ENCODE data around the gene SGO2.
"Not testable (repeated sequence)": the region's sequence is repeated elsewhere in the genome, so short reads cannot be mapped to it uniquely, and the experiment has no call there.

Gene SGO2

DNA sequence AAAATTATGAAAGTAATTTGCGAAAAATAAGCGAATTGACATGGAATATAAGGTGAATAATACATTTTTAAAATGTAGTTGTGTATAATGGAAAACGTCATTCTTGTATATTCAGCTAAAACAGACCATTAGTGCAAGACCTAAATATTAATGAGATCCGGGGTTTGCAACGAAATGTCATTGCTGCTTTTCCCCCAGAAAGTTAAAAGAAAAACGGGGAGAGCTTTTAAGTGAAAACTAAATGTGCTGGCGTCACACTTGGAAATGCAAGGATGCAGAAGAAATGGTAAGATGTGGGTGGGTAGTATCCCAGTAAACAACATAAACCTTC, 491 bp upstream of the SGO2 start:
- no peak for DNase-seq

GRCh38 chr2:200528228-200528627, 2.2 kb downstream of the SGO2 start:
- DNase-seq = no peak

GRCh38 chr2:200533754-200534153, 7.7 kb downstream of the SGO2 start:
- DNase-seq = no peak

DNA sequence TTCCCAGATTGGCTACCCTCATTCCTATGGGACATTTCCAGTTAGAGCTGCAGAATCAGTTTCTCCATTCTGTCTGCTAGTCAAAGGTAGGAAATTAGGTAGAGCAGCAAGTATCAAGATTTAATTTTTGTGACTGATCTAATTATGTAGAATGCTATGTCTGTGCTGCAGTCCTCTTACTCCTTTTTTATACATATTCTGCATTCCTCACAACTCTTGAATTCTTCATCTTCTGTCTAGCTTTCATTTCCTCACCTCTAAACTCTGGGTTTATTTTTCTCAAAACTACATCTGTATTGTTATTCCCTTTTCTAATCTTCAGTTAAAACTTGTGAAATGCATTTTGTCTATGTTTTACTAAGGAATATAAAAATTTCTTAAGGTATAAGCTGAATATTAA, 8.6 kb downstream of the SGO2 start:
- DNase-seq = no peak

- DNase-seq = no peak
Observed at GRCh38 chr2:200538139-200538538, 12.1 kb downstream of the SGO2 start.

GRCh38 chr2:200540793-200541192, 14.8 kb downstream of the SGO2 start:
- no peak for DNase-seq

GRCh38 chr2:200566596-200566995, 40.6 kb downstream of the SGO2 start:
- DNase-seq = not testable (repeated sequence)

GRCh38 chr2:200567932-200568331, 41.9 kb downstream of the SGO2 start:
- DNase-seq = no peak

DNA sequence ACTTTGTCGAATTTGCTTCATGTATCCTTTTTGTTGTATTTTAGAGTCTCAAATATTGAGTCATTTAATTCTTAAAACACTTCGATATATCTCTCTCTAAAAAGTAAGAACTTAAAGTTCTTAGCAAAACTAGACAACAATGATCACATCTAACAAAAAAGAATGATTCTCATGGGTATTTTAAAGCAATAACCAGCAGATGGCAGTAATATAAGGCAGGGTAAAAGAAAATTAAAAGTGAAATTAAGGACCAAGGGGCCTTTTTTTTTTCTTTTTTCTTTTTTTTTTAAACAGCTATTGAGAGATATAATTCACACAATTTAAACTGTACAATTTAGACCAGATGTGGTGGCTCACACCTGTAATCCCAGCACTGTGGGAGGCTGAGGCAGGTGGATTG, 50.0 kb downstream of the SGO2 start:
- peak; percentile 58 for DNase-seq

DNA sequence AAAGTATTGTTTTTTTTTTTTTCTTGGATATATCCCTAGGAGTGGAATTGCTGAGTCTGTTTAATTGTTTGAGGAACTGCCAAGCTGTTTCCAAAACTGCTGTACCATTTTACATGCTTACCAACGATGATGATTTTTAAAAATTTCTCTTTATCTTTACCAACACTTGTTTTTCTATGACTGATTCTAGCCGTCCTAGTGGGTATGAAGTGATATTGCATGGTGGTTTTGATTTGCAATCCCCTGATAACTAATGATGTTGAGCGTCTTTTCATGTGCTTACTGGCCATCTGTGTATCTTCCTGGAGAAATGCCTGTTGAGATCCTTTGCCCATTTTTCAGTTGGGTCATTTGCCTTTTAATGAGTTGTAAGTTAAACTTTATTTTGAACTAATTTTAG, 51.0 kb downstream of the SGO2 start:
- DNase-seq = peak; percentile 52

- peak; percentile 58 for DNase-seq
Observed at GRCh38 chr2:200578778-200579177, 52.8 kb downstream of the SGO2 start.

GRCh38 chr2:200584639-200585038, 58.6 kb downstream of the SGO2 start:
- no peak for DNase-seq

GRCh38 chr2:200585340-200585729, 59.3 kb downstream of the SGO2 start:
- DNase-seq = no peak

- peak; percentile 63 for DNase-seq
Observed at GRCh38 chr2:200585730-200586643, 60.0 kb downstream of the SGO2 start, which contains the start of gene AOX1. Gene AOX1, plus strand, starts transcription at chr2:200586014. Its CDS starts 95 bp downstream, at chr2:200586109.

DNA sequence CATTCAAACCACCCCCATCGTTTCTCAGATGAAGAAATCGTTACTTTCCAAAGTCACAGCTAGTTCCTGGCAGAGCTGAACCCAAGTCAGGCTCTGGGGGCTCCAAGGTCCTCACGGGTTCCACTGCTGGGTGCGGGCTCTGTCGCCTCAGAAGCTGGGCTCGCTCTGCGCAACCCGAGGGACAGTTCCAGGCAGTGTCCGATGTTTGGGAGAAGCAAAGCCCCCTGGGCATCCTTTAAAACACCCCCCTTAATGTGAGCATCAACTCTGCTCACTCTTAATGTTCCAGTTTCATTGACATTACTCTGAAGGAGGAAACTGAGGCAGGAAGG, 60.6 kb downstream of the SGO2 start:
- no peak for DNase-seq

- no peak for DNase-seq
Observed at GRCh38 chr2:200587007-200587616, 61.1 kb downstream of the SGO2 start.

DNA sequence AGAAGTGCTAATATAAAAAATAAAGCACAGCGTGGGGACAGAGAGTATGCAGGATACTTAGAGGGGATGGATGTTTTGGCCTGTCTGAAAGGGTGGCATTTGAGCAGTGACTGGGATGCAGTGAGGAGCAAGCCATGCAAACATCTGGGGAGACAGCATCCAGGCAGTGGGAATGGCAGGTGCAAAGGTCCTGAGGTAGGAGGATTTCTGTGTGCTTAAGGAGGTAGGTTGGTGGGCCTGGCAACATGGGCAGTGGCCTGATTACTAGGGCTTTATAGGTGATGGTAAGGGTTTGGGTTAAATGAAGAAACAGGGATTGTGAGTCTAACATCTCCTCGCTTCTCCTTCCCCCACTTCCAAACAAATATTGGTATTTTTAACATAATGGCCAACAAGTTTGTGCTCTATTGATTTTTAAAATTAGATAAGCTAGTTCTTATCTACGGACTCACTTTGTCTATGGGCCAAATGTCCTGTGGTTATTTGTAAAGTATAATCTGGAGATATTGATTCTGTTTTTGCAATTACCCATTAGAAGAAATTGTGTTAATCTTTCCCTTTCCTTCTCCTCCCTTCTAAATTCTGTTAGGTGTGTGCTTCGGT, 62.2 kb downstream of the SGO2 start:
- no peak for DNase-seq

DNA sequence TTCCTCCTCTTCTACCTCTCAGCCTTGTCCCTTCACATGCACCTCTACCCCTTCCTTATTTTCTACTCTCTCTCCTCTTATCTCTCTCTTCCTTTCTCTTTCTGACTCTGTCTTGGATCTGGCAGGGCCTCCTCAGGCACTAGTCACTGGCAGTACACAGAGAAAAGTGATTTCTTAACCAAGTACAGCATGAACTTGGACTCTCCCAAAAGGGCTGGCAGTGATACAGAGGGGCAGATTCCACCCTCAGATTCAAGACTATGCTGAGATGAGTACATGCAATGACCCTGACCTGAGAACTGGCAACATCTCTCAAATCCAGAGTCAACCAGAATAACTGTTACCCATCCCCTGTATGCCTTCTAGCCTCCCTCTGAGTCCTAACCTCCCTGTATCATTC, 64.1 kb downstream of the SGO2 start:
- DNase-seq = no peak

DNA sequence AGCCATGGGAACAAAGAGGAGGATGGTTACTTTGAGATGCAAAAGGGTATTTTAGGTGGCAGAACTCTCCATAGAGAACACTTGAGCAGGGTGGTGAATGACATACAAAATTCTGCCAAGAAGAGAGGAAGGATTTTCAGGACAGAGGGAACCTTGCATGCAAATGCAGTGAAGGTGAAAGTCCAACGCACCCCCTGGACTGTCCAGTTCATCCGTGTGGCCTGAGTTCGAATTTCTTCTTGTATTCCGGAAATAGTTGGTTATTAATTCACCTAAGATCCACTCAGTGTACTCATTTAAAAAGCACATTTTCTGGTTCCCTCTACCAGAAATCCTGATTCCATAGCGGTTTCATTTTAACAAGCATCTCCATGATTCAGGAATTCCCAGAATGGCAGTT, 65.3 kb downstream of the SGO2 start:
- DNase-seq = no peak

GRCh38 chr2:200592406-200593075, 66.5 kb downstream of the SGO2 start:
- DNase-seq = peak; percentile 74

- no peak for DNase-seq
Observed at GRCh38 chr2:200593905-200594304, 67.9 kb downstream of the SGO2 start.

DNA sequence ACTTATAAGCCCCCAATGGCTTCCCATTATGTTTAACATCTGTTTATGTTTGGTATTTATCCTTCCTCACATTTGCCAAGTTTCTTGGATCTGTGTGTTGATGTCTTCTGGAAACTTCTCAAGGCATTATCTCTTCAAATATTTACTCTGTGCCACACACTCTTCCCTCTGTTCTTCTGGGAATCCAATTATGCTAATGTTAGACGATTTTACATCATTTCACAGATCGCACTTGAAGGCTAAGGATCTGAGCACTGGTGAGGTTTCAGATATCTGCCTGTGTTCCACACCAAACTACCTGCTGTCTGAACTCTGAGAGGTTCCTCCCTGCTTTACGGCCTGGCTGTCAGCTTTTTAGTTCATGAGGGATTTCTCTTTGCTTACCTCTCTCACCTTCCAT, 69.9 kb downstream of the SGO2 start:
- DNase-seq = no peak

- DNase-seq = no peak
Observed at GRCh38 chr2:200596774-200597570, 71.0 kb downstream of the SGO2 start.

Data from hematopoietic multipotent progenitor cell treated with erythropoietin and hydrocortisone succinate and interleukin-3 and kit ligand, for 4 days (in vitro differentiated cells).